H1 (cell line): ENCODE results near the gene SPRR4. TPM values are rescaled to one million over a fixed set of nuclear protein-coding genes. Genes with fewer than 3 reads are reported as not detected.

Source experiments
- CTCF ChIA-PET: fragments of 300-600 bp; sonication (Branson Sonifier 250); formaldehyde crosslinking; loops from one replicate; lab custom pipeline; 2021; ENCODE audit not compliant: partially characterized antibody; lab: Charles Lee
- POLR2A ChIA-PET: fragments of 300-600 bp; sonication (Branson Sonifier 250); formaldehyde crosslinking; loops from one replicate; lab custom pipeline; 2021; ENCODE audit warnings: inconsistent platforms; ENCODE audit not compliant: partially characterized antibody; lab: Charles Lee
- DNase-seq, 2 experiments: peaks; one replicate each; pipeline versions ENCODE4 v3.0.0 to v3.0.0-alpha.2; 2010 to 2022; ENCODE audit warnings: low spot score in 2 of 2, low read depth in 1 of 2, mixed read lengths in 1 of 2
- FAIRE-seq: peaks from 2 replicates; lab custom pipeline; 2011; peaks lifted over from hg19 to GRCh38; lab: Jason Lieb, UNC
- H2AFZ ChIP-seq: 2 replicates; pipeline ENCODE4 v1.8.1; 2012; ENCODE audit warnings: low read length, inconsistent platforms
- H2AK5ac ChIP-seq: 2 replicates; pipeline ENCODE4 v1.6.1; 2013; ENCODE audit warnings: low read depth, low read length
- H2BK120ac ChIP-seq: replicated peaks from 2 replicates; pipeline ENCODE3; 2013; ENCODE audit warnings: low read depth, low read length, inconsistent platforms
- H2BK12ac ChIP-seq: 2 replicates; pipeline ENCODE4 v1.6.1; 2013; ENCODE audit warnings: low read depth, low read length
- H2BK15ac ChIP-seq: 2 replicates; pipeline ENCODE4 v1.6.1; 2013; ENCODE audit warnings: low read length
- H2BK20ac ChIP-seq: 2 replicates; pipeline ENCODE4 v1.6.1; 2013; ENCODE audit warnings: low read length
- H2BK5ac ChIP-seq: 2 replicates; pipeline ENCODE4 v1.6.1; 2013; ENCODE audit warnings: low read depth, low read length
- H3K14ac ChIP-seq: 2 replicates; pipeline ENCODE4 v1.6.1; 2013; ENCODE audit warnings: inconsistent platforms; ENCODE audit not compliant: insufficient read length
- H3K18ac ChIP-seq: 2 replicates; pipeline ENCODE4 v1.6.1; 2013; ENCODE audit warnings: low read length; ENCODE audit errors: extremely low read depth
- H3K23ac ChIP-seq: 2 replicates; pipeline ENCODE4 v1.6.1; 2013; ENCODE audit warnings: inconsistent platforms; ENCODE audit not compliant: insufficient read length
- H3K23me2 ChIP-seq: 2 replicates; pipeline ENCODE4 v1.6.1; 2013; ENCODE audit warnings: low read depth, low read length
- H3K27ac ChIP-seq: 2 replicates; pipeline ENCODE4 v1.6.1; 2011; ENCODE audit warnings: low read depth, low read length, inconsistent platforms
- H3K27me3 ChIP-seq, 4 experiments: replicated peaks in 1 of 4; 1 replicate in 1 of 4; 2 replicates in 3 of 4; pipeline versions ENCODE4 v1.6.1 to v1.8.1; 2011 to 2013; ENCODE audit warnings: low read length in 3 of 4, mild to moderate bottlenecking in 3 of 4, inconsistent platforms in 2 of 4, mixed read lengths in 2 of 4, moderate library complexity in 1 of 4; ENCODE audit not compliant: control insufficient read depth in 3 of 4, insufficient read depth in 3 of 4; ENCODE audit errors: extremely low read depth in 1 of 4
- H3K36me3 ChIP-seq, 4 experiments: 2 replicates each; pipeline versions ENCODE4 v1.6.1 to v1.8.1; 2011 to 2013; ENCODE audit warnings: mild to moderate bottlenecking in 4 of 4, low read length in 3 of 4, moderate library complexity in 2 of 4, control low read depth in 1 of 4, inconsistent platforms in 1 of 4; ENCODE audit not compliant: insufficient read depth in 4 of 4, control insufficient read depth in 2 of 4
- H3K4ac ChIP-seq: replicated peaks from 2 replicates; pipeline ENCODE3; 2013; ENCODE audit warnings: low read length, low read depth, mixed read lengths, inconsistent platforms; ENCODE audit not compliant: insufficient read length
- H3K4me1 ChIP-seq, 4 experiments: replicated peaks in 1 of 4; 1 replicate in 1 of 4; 2 replicates in 3 of 4; pipeline versions ENCODE4 v1.6.1 to v1.8.1; 2011 to 2013; ENCODE audit warnings: low read length in 3 of 4, inconsistent platforms in 2 of 4, mixed read lengths in 1 of 4; ENCODE audit not compliant: insufficient read depth in 4 of 4, control insufficient read depth in 3 of 4
- H3K4me2 ChIP-seq, 2 experiments: 2 replicates each; pipeline versions ENCODE4 v1.6.1 to v1.8.1; 2011 to 2013; ENCODE audit warnings: low read depth in 2 of 2, low read length in 2 of 2, control low read depth in 1 of 2, inconsistent platforms in 1 of 2, mild to moderate bottlenecking in 1 of 2; ENCODE audit not compliant: insufficient read depth in 1 of 2
- H3K4me3 ChIP-seq, 4 experiments: fragments of 200-600, 300-600 bp in 1 of 4; sonication (generic), shearing (Covaris generic), sonication (Bioruptor Twin) in 1 of 4; 2 replicates each; pipeline versions ENCODE4 v1.5.1 to v1.8.1; 2011 to 2016; ENCODE audit warnings: low read length in 4 of 4, low read depth in 3 of 4, control low read depth in 2 of 4, inconsistent platforms in 2 of 4, mild to moderate bottlenecking in 2 of 4, mixed read lengths in 1 of 4, moderate library complexity in 1 of 4; ENCODE audit not compliant: insufficient read depth in 2 of 4; ENCODE audit errors: extremely low read depth in 1 of 4
- H3K56ac ChIP-seq: replicated peaks from 2 replicates; pipeline ENCODE3; 2013; ENCODE audit warnings: low read depth, mild to moderate bottlenecking, mixed read lengths, low read length, inconsistent platforms; ENCODE audit not compliant: insufficient read length
- H3K79me1 ChIP-seq: 2 replicates; pipeline ENCODE4 v1.6.1; 2013; ENCODE audit warnings: low read depth, low read length, control low read depth
- H3K79me2 ChIP-seq, 2 experiments: 2 replicates each; pipeline versions ENCODE4 v1.6.1 to v1.8.1; 2012 to 2013; ENCODE audit warnings: low read length in 2 of 2, mild to moderate bottlenecking in 2 of 2, inconsistent platforms in 1 of 2; ENCODE audit not compliant: insufficient read depth in 2 of 2, control insufficient read depth in 1 of 2
- H3K9ac ChIP-seq, 4 experiments: replicated peaks in 1 of 4; 1 replicate in 1 of 4; 2 replicates in 3 of 4; pipeline versions ENCODE4 v1.6.1 to v1.8.1; 2011 to 2013; ENCODE audit warnings: low read depth in 3 of 4, low read length in 3 of 4, control low read depth in 2 of 4, mild to moderate bottlenecking in 2 of 4, moderate library complexity in 2 of 4, inconsistent platforms in 1 of 4; ENCODE audit errors: extremely low read depth in 1 of 4
- H3K9me3 ChIP-seq, 2 experiments: 2 replicates each; pipeline versions ENCODE4 v1.6.1 to v1.8.1; 2012 to 2013; ENCODE audit warnings: mild to moderate bottlenecking in 2 of 2, moderate library complexity in 2 of 2, control low read depth in 1 of 2, inconsistent platforms in 1 of 2, low read depth in 1 of 2, low read length in 1 of 2, mixed read lengths in 1 of 2; ENCODE audit not compliant: insufficient read depth in 2 of 2
- H4K20me1 ChIP-seq, 2 experiments: replicated peaks in 1 of 2; 2 replicates each; pipeline versions ENCODE3 to v1.8.1; 2011 to 2013; ENCODE audit warnings: inconsistent platforms in 2 of 2, low read length in 2 of 2, mild to moderate bottlenecking in 1 of 2; ENCODE audit not compliant: insufficient read depth in 2 of 2, control insufficient read depth in 1 of 2
- H4K5ac ChIP-seq: 2 replicates; pipeline ENCODE4 v1.6.1; 2013; ENCODE audit warnings: low read length, low read depth, mixed read lengths, inconsistent platforms; ENCODE audit not compliant: insufficient read length
- H4K8ac ChIP-seq: 2 replicates; pipeline ENCODE4 v1.8.0; 2013; ENCODE audit warnings: mild to moderate bottlenecking, moderate library complexity, low read length, inconsistent platforms; ENCODE audit not compliant: insufficient read depth; ENCODE audit errors: extremely low read depth
- H4K91ac ChIP-seq: replicated peaks from 2 replicates; pipeline ENCODE3; 2013; ENCODE audit warnings: low read length, mixed read lengths, inconsistent platforms; ENCODE audit not compliant: insufficient read length
- NANOG ChIP-seq: IDR thresholded peaks from 2 replicates; pipeline ENCODE4 v1.6.1; 2011; ENCODE audit warnings: low read length, low read depth, mild to moderate bottlenecking, inconsistent platforms; ENCODE audit not compliant: insufficient read depth, poor library complexity, severe bottlenecking
- WGBS, 2 experiments: shearing (Covaris generic) in 1 of 2; methylation state at CpG; one replicate each; pipeline versions ENCODE4 v1.1.6 to v1.1.7; 2013 to 2015; ENCODE audit warnings: low lambda C conversion rate in 2 of 2, mixed read lengths in 2 of 2, inconsistent platforms in 1 of 2, low coverage in 1 of 2, missing lambda C conversion rate in 1 of 2; ENCODE audit not compliant: insufficient replicate concordance in 2 of 2, insufficient coverage in 1 of 2, insufficient read length in 1 of 2; ENCODE audit errors: extremely low coverage in 1 of 2, missing lambda C conversion rate in 1 of 2; 5-methylcytosine and 5-hydroxymethylcytosine counted together
- polyA plus RNA-seq, 7 experiments: library from polyadenylated mRNA; depleted of rRNA in 3 of 7; stranded (reverse) in 5 of 7; unstranded in 2 of 7; fragments of >200 nt in 5 of 7; fragments of 200-250 nt in 2 of 7; gene quantifications; 1 replicate in 5 of 7; 2 replicates in 1 of 7; 4 replicates in 1 of 7; pipeline versions ENCODE4 v1.2.1 to v1.2.3, GENCODE V29; 2011 to 2013; ENCODE audit warnings: missing spikeins in 2 of 7, mixed read lengths in 2 of 7
- total RNA-seq: library from RNA; stranded (reverse); fragmentation: NEBNext Ultra II Directional; extraction: Animal tissue kit (Norgen Biotek cat#: 25700); gene quantifications from 2 replicates; pipeline ENCODE4 v1.2.1, GENCODE V29; 2021

SPRR4 gene
- total and polyA plus RNA-seq, 2 of the 8 experiments (the other 6 are each of a cell fraction or from before 2014, with no cell fraction given), result not detected

- no peak overlapping the region for H3K18ac ChIP-seq
- H3K56ac ChIP-seq, result no peak overlapping the region
- no peak overlapping the region for H2BK15ac ChIP-seq
- no peaks in the 10 kb centered on the region for H3K36me3 ChIP-seq
- peaks cover 0 to 4% (median 2%) of the 10 kb centered on the region in 4 experiments; a peak in 1 of 7 replicates for H3K4me1 ChIP-seq
- H4K5ac ChIP-seq, result no peak overlapping the region
- H2BK5ac ChIP-seq, result no peak overlapping the region
- H3K4me3 ChIP-seq, result no peak overlapping the region
- H3K9ac ChIP-seq, result no peak overlapping the region
- H3K27me3 ChIP-seq, result no peaks in the 10 kb centered on the region
- H3K27ac ChIP-seq, result no peak overlapping the region
- H2BK120ac ChIP-seq, result no peak overlapping the region
- no peaks in the 10 kb centered on the region for H3K79me2 ChIP-seq
- H3K4me2 ChIP-seq, result no peak overlapping the region
- no peak overlapping the region for H2BK12ac ChIP-seq
- no peak overlapping the region for H3K14ac ChIP-seq
- no peak overlapping the region for H3K23ac ChIP-seq
- DNase-seq, result no peak
- no peak overlapping the region for H3K4ac ChIP-seq
- FAIRE-seq, result no peak
- CTCF ChIA-PET, result interaction anchor here (0.6 to 2.7 kb wide), 5 partner anchors 9 to 954 kb away, joined by 3 to 7 read pairs (median 3); no protein-coding TSS in a partner anchor
- H3K23me2 ChIP-seq, result no peaks in the 10 kb centered on the region; the same call in 1 of the 2 replicates
- H3K9me3 ChIP-seq, result 0 out of 4 replicates have a peak, but pooled peaks cover 0 to 4% of the 10 kb centered on the region in 2 experiments
- no peak for TF ChIP-seq NANOG
- TF ChIP-seq, all 59 proteins: peak for 0
- POLR2A ChIA-PET, result no interaction called here
- Histone ChIP-seq H4K8ac (no peak overlapping the region), H2AFZ (no peak overlapping the region), H4K20me1 (no peaks in the 10 kb centered on the region), H2BK20ac (no peak overlapping the region), H3K79me1 (no peaks in the 10 kb centered on the region), H4K91ac (no peak overlapping the region), H2AK5ac (no peak overlapping the region)
- 100% methylated on average over 1 of the region's 1 CpG; no CpG with 5 or more reads in 1 of the 2 experiments for WGBS, 2 experiments
These were observed 29.8 kb downstream of the SPRR4 start for GRCh38 chr1:153000294-153000693.
